ENCODE data around the gene CLN6.
"Not testable (repeated sequence)": the region's sequence is repeated elsewhere in the genome, so short reads cannot be mapped to it uniquely, and the experiment has no call there.

The CLN6 gene

GRCh38 chr15:68221530-68222431 lies 7.7 kb downstream of the CLN6 start:
- not testable (repeated sequence) for DNase-seq

GRCh38 chr15:68220967-68221366 lies 8.6 kb downstream of the CLN6 start:
- no peak for DNase-seq

- DNase-seq: no peak
Measured at GRCh38 chr15:68220489-68220888, 9.0 kb downstream of the CLN6 start.

- no peak for DNase-seq
Measured at GRCh38 chr15:68218847-68219798, 10.4 kb downstream of the CLN6 start.

- no peak for DNase-seq
Measured at GRCh38 chr15:68218331-68218730, 11.2 kb downstream of the CLN6 start.

- no peak for DNase-seq
Measured at GRCh38 chr15:68217341-68217740, 12.2 kb downstream of the CLN6 start.

GRCh38 chr15:68214838-68215254 lies 14.7 kb downstream of the CLN6 start:
- DNase-seq: no peak

GRCh38 chr15:68213991-68214837 lies 15.3 kb downstream of the CLN6 start:
- no peak for DNase-seq

GRCh38 chr15:68213491-68213845 lies 16.1 kb downstream of the CLN6 start:
- DNase-seq: not testable (repeated sequence)

- DNase-seq: no peak
Measured at GRCh38 chr15:68211656-68212320, 17.7 kb downstream of the CLN6 start.

- DNase-seq: peak; percentile 34 to 57
Measured at GRCh38 chr15:68210821-68211655, 18.5 kb downstream of the CLN6 start.

- DNase-seq: no peak
Measured at GRCh38 chr15:68210409-68210756, 19.1 kb downstream of the CLN6 start.

- DNase-seq: peak; percentile 19 to 40
Measured at GRCh38 chr15:68209735-68210408, 19.7 kb downstream of the CLN6 start.

GRCh38 chr15:68209272-68209671 lies 20.3 kb downstream of the CLN6 start:
- no peak for DNase-seq

- peak in 1 of 2 donors; percentile 27 for DNase-seq
Measured at GRCh38 chr15:68208636-68209240, 20.8 kb downstream of the CLN6 start.

- no peak for DNase-seq
Measured at GRCh38 chr15:68208136-68208535, 21.4 kb downstream of the CLN6 start.

- no peak for DNase-seq
Measured at GRCh38 chr15:68207176-68207935, 22.2 kb downstream of the CLN6 start.

GRCh38 chr15:68206711-68207151 lies 22.8 kb downstream of the CLN6 start:
- DNase-seq: no peak

- DNase-seq: no peak
Measured at GRCh38 chr15:68205954-68206539, 23.5 kb downstream of the CLN6 start.

Measured in activated CD4-positive, alpha-beta T cell treated with anti-CD3 and anti-CD28 coated beads for 4 hours (primary cell).